SU-DHL-6 (cell line): ENCODE measurements around the gene CYP8B1.

Experiments
- H2AFZ ChIP-seq: fragments of 200-600 bp; sonication (generic); 2 replicates; pipeline ENCODE4 v1.6.1; 2014; ENCODE audit warnings: low read depth, mild to moderate bottlenecking, moderate library complexity, mixed read lengths, antibody characterized with exemption, low read length; ENCODE audit not compliant: severe bottlenecking
- H3F3A ChIP-seq: fragments of 200-600 bp; shearing (Covaris generic); 2 replicates; pipeline ENCODE4 v1.6.0; 2016; ENCODE audit warnings: antibody characterized with exemption, mild to moderate bottlenecking; ENCODE audit not compliant: insufficient read depth
- H3K27ac ChIP-seq: fragments of 200-600 bp; sonication (generic); 2 replicates; pipeline ENCODE4 v1.5.1; 2016; ENCODE audit warnings: low read depth, mild to moderate bottlenecking, low read length, moderate library complexity, mixed read lengths
- H3K27me3 ChIP-seq: fragments of 200-600 bp; sonication (generic), shearing (Covaris generic); 2 replicates; pipeline ENCODE4 v1.6.0; 2014; ENCODE audit warnings: mild to moderate bottlenecking, low read length
- H3K36me3 ChIP-seq: fragments of 200-600 bp; sonication (generic); 2 replicates; pipeline ENCODE4 v1.6.1; 2014; ENCODE audit warnings: mild to moderate bottlenecking, low read length, mixed read lengths
- H3K4me2 ChIP-seq: fragments of 300-600, 200-600 bp; shearing (Covaris generic), sonication (generic); 2 replicates; pipeline ENCODE4 v1.6.0; 2014; ENCODE audit warnings: low read length, low read depth, mild to moderate bottlenecking; ENCODE audit not compliant: poor library complexity, severe bottlenecking
- H3K4me3 ChIP-seq: fragments of 200-600 bp; sonication (generic); 2 replicates; pipeline ENCODE4 v1.5.1; 2014; ENCODE audit warnings: antibody characterized with exemption, low read length, mild to moderate bottlenecking, mixed read lengths; ENCODE audit not compliant: insufficient read depth, poor library complexity, severe bottlenecking
- H3K79me2 ChIP-seq: fragments of 200-600 bp; sonication (generic); 2 replicates; pipeline ENCODE4 v1.6.1; 2014; ENCODE audit warnings: mild to moderate bottlenecking, low read length, moderate library complexity; ENCODE audit not compliant: insufficient read depth
- H3K9ac ChIP-seq: fragments of 200-600 bp; sonication (generic); 2 replicates; pipeline ENCODE4 v1.7.0; 2014; ENCODE audit warnings: mild to moderate bottlenecking, low read length
- H3K9me2 ChIP-seq: fragments of 200-600 bp; sonication (generic); replicated peaks from 2 replicates; pipeline ENCODE4 v1.6.1; 2014; ENCODE audit warnings: low read length; ENCODE audit not compliant: insufficient read depth
- H3K9me3 ChIP-seq: fragments of 200-600 bp; sonication (generic); 2 replicates; pipeline ENCODE4 v1.6.1; 2014; ENCODE audit warnings: low read length, mixed read lengths; ENCODE audit not compliant: insufficient read depth
- H4K20me1 ChIP-seq: fragments of 200-600 bp; sonication (generic); 2 replicates; pipeline ENCODE4 v1.6.1; 2014; ENCODE audit warnings: low read depth, mild to moderate bottlenecking, antibody characterized with exemption, low read length, moderate library complexity, mixed read lengths
- CTCF ChIP-seq: fragments of 200-600 bp; sonication (generic); IDR thresholded peaks from one replicate; pipeline ENCODE4 v1.5.1; 2017; ENCODE audit warnings: antibody characterized with exemption, mild to moderate bottlenecking, low read length, moderate library complexity; ENCODE audit not compliant: insufficient read depth, poor library complexity, severe bottlenecking
- EZH2phosphoT487 ChIP-seq: fragments of 200-600 bp; sonication (generic), shearing (Covaris generic); conservative IDR thresholded peaks from 2 replicates; pipeline ENCODE4 v1.6.1; 2018; ENCODE audit warnings: mild to moderate bottlenecking, antibody characterized with exemption, low read length, moderate library complexity, mixed read lengths

Gene CYP8B1

GRCh38 chr3:42829083-42829627, 46.5 kb downstream of the CYP8B1 start:
- no peak overlapping the region for H3K9ac ChIP-seq
- H3K9me2 ChIP-seq = no peaks in the 10 kb centered on the region
- H3K4me2 ChIP-seq = no peak overlapping the region
- TF ChIP-seq EZH2phosphoT487 (no peak), CTCF (no peak)
- H3K27me3 ChIP-seq = no peaks in the 10 kb centered on the region
- H3F3A ChIP-seq = no peaks in the 10 kb centered on the region
- no peak overlapping the region for H2AFZ ChIP-seq
- no peak overlapping the region for H3K27ac ChIP-seq
- H3K36me3 ChIP-seq = no peaks in the 10 kb centered on the region
- H3K9me3 ChIP-seq = no peaks in the 10 kb centered on the region
- no peaks in the 10 kb centered on the region for H3K79me2 ChIP-seq
- no peak overlapping the region for H3K4me3 ChIP-seq
- no peaks in the 10 kb centered on the region for H4K20me1 ChIP-seq

GRCh38 chr3:42827654-42828053, 48.0 kb downstream of the CYP8B1 start:
- Histone ChIP-seq H3K27ac (no peak overlapping the region), H3K36me3 (no peaks in the 10 kb centered on the region), H3K9me3 (no peaks in the 10 kb centered on the region), H3K4me2 (no peak overlapping the region), H3K4me3 (no peak overlapping the region), H3K9ac (no peak overlapping the region), H2AFZ (no peak overlapping the region), H3F3A (no peaks in the 10 kb centered on the region), H4K20me1 (no peaks in the 10 kb centered on the region), H3K79me2 (no peaks in the 10 kb centered on the region), H3K9me2 (no peaks in the 10 kb centered on the region), H3K27me3 (no peaks in the 10 kb centered on the region)
- TF ChIP-seq CTCF = no peak
- no peak for TF ChIP-seq EZH2phosphoT487

GRCh38 chr3:42827023-42827422, 48.7 kb downstream of the CYP8B1 start:
- Histone ChIP-seq H4K20me1 (no peaks in the 10 kb centered on the region), H3K27me3 (no peaks in the 10 kb centered on the region), H2AFZ (no peak overlapping the region), H3K4me2 (no peak overlapping the region), H3K9ac (no peak overlapping the region), H3F3A (no peaks in the 10 kb centered on the region), H3K9me3 (no peaks in the 10 kb centered on the region), H3K36me3 (no peaks in the 10 kb centered on the region), H3K4me3 (no peak overlapping the region), H3K9me2 (no peaks in the 10 kb centered on the region), H3K27ac (no peak overlapping the region), H3K79me2 (no peaks in the 10 kb centered on the region)
- TF ChIP-seq EZH2phosphoT487 (no peak), CTCF (no peak)

- Histone ChIP-seq H3F3A (no peaks in the 10 kb centered on the region), H3K27ac (no peak overlapping the region), H2AFZ (no peak overlapping the region), H3K79me2 (no peaks in the 10 kb centered on the region), H3K9me3 (no peaks in the 10 kb centered on the region), H4K20me1 (no peaks in the 10 kb centered on the region), H3K9me2 (no peaks in the 10 kb centered on the region), H3K36me3 (no peaks in the 10 kb centered on the region), H3K4me2 (no peak overlapping the region), H3K27me3 (no peaks in the 10 kb centered on the region), H3K4me3 (no peak overlapping the region), H3K9ac (no peak overlapping the region)
- TF ChIP-seq EZH2phosphoT487 (no peak), CTCF (no peak)
Measured at GRCh38 chr3:42826141-42826540, 49.5 kb downstream of the CYP8B1 start.
